Measurements from ENCODE around the gene NAPB.
A peak's percentile ranks its signal among the peaks of the same experiment; 100 is the strongest.

Gene NAPB

GRCh38 chr20:23340524-23340923 lies 80.8 kb downstream of the NAPB start:
- TF ChIP-seq CTCF (IDR thresholded peaks at IDR 0.05) (peak; percentile 65), ZFX (IDR thresholded peaks at IDR 0.05; ENCODE audit: borderline replicate concordance) (no peak)
- H3K27ac ChIP-seq, result no peak overlapping the region

GRCh38 chr20:23339986-23340385 lies 81.3 kb downstream of the NAPB start:
- TF ChIP-seq ZFX (IDR thresholded peaks at IDR 0.05; ENCODE audit: borderline replicate concordance), result no peak
- TF ChIP-seq CTCF (IDR thresholded peaks at IDR 0.05), result no peak
- H3K27ac ChIP-seq, result no peak overlapping the region

- H3K27ac ChIP-seq, result no peak overlapping the region
- TF ChIP-seq ZFX (IDR thresholded peaks at IDR 0.05; ENCODE audit: borderline replicate concordance), result no peak
- no peak for TF ChIP-seq CTCF (IDR thresholded peaks at IDR 0.05)
Measured at GRCh38 chr20:23337312-23337711, 84.0 kb downstream of the NAPB start.

- TF ChIP-seq ZFX (IDR thresholded peaks at IDR 0.05; ENCODE audit: borderline replicate concordance) (no peak), CTCF (IDR thresholded peaks at IDR 0.05) (no peak)
- H3K27ac ChIP-seq, result no peak overlapping the region
Measured at GRCh38 chr20:23336476-23336875, 84.8 kb downstream of the NAPB start.

GRCh38 chr20:23335521-23335920 lies 85.8 kb downstream of the NAPB start:
- TF ChIP-seq ZFX (IDR thresholded peaks at IDR 0.05; ENCODE audit: borderline replicate concordance) (no peak), CTCF (IDR thresholded peaks at IDR 0.05) (no peak)
- H3K27ac ChIP-seq, result no peak overlapping the region

GRCh38 chr20:23334111-23334510 lies 87.2 kb downstream of the NAPB start:
- no peak overlapping the region for H3K27ac ChIP-seq

GRCh38 chr20:23332467-23332866 lies 88.8 kb downstream of the NAPB start:
- TF ChIP-seq ZFX (IDR thresholded peaks at IDR 0.05; ENCODE audit: borderline replicate concordance), result no peak
- no peak for TF ChIP-seq CTCF (IDR thresholded peaks at IDR 0.05)
- no peak overlapping the region for H3K27ac ChIP-seq

More at GRCh38 chr20:23334111-23334510, 87.2 kb downstream of the NAPB start:
- TF ChIP-seq CTCF (IDR thresholded peaks at IDR 0.05) (no peak), ZFX (IDR thresholded peaks at IDR 0.05; ENCODE audit: borderline replicate concordance) (no peak)

Measured in 22Rv1 (cell line).